Naive thymus-derived CD8-positive, alpha-beta T cell (primary cell): Measurements from ENCODE around the gene TOR3A. TPM values are rescaled to one million over a fixed set of nuclear protein-coding genes. Genes with fewer than 3 reads are reported as not detected.

Source experiments
- ATAC-seq, 2 donors: fragments of 150-1000 bp; cut with Tn5 transposase in 1 of 2; sonication (Bioruptor Pico), chemical (Tn5 transposase) in 1 of 2; 1 replicate in 1 of 2; 2 replicates in 1 of 2; pipeline ENCODE4 v1.10.0; 2021; ENCODE audit warnings: mild to moderate bottlenecking in 2 of 2, moderate library complexity in 2 of 2
- POLR2A ChIA-PET: fragments of 350-600 bp; sonication (Branson Sonifier 250); formaldehyde crosslinking; loops from one replicate; lab custom pipeline; 2021; ENCODE audit warnings: antibody characterized with exemption; lab: Charles Lee
- DNase-seq, 10 donors: peaks; one replicate each; pipeline versions ENCODE4 v3.0.0 to v3.0.0-alpha.2; 2020 to 2022
- H3K27ac Mint-ChIP-seq, 10 donors: one replicate each; pipeline ENCODE4 v1.8.0; 2020 to 2022; ENCODE audit warnings: mild to moderate bottlenecking in 10 of 10, mixed read lengths in 10 of 10, moderate library complexity in 4 of 10, inconsistent platforms in 1 of 10
- H3K27me3 Mint-ChIP-seq, 5 donors: one replicate each; pipeline ENCODE4 v1.8.0; 2021 to 2022; ENCODE audit warnings: mixed read lengths in 5 of 5
- H3K36me3 Mint-ChIP-seq, 3 donors: one replicate each; pipeline ENCODE4 v1.8.0; 2020 to 2022; ENCODE audit warnings: mixed read lengths in 3 of 3, mild to moderate bottlenecking in 2 of 3, inconsistent platforms in 1 of 3
- H3K4me1 Mint-ChIP-seq, 4 donors: one replicate each; pipeline ENCODE4 v1.8.0; 2021 to 2022; ENCODE audit warnings: mixed read lengths in 4 of 4
- H3K4me3 Mint-ChIP-seq, 10 donors: one replicate each; pipeline ENCODE4 v1.8.0; 2020 to 2022; ENCODE audit warnings: mild to moderate bottlenecking in 10 of 10, mixed read lengths in 10 of 10, moderate library complexity in 6 of 10, inconsistent platforms in 1 of 10
- H3K9me3 Mint-ChIP-seq, 9 donors: one replicate each; pipeline ENCODE4 v1.8.0; 2020 to 2022; ENCODE audit warnings: mixed read lengths in 9 of 9, mild to moderate bottlenecking in 3 of 9, inconsistent platforms in 1 of 9, moderate library complexity in 1 of 9
- polyA plus RNA-seq, 3 donors: library from polyadenylated mRNA; unstranded; fragments of 300-500 nt; fragmentation: Illumina TruSeq; gene quantifications; one replicate each; pipeline ENCODE4 v1.2.3, GENCODE V29; 2021
- total RNA-seq, 8 experiments: library from RNA in 2 of 8; stranded (reverse) in 2 of 8; gene quantifications; one replicate each; pipeline ENCODE4 v1.2.3 and lab custom pipeline; 2021 to 2026

The TOR3A gene
- total and polyA plus RNA-seq, 5 experiments from 2014 or later, result 21.5 to 40.5 (median 27.6) TPM

- Mint-ChIP-seq H3K27ac (peak overlapping the region in 1 of 10 donors; percentile 8), H3K4me3 (no peak overlapping the region), H3K27me3 (no peaks in the 10 kb centered on the region), H3K4me1 (peaks cover 6 to 10% (median 8%) of the 10 kb centered on the region in 4 donors), H3K36me3 (peaks cover 0 to 40% (median 8%) of the 10 kb centered on the region in 3 donors), H3K9me3 (no peaks in the 10 kb centered on the region)
- DNase-seq, result no peak
- no peak for ATAC-seq
- POLR2A ChIA-PET, result no interaction called here
Observed at GRCh38 chr1:179047636-179047997, 34.3 kb upstream of the TOR3A start.

- POLR2A ChIA-PET, result no interaction called here
- Mint-ChIP-seq H3K27me3 (no peaks in the 10 kb centered on the region), H3K9me3 (no peaks in the 10 kb centered on the region), H3K4me3 (no peak overlapping the region), H3K4me1 (peaks cover 6 to 8% (median 7%) of the 10 kb centered on the region in 4 donors), H3K36me3 (peaks cover 0 to 42% (median 8%) of the 10 kb centered on the region in 3 donors), H3K27ac (peak overlapping the region in 3 of 10 donors; percentile 8 to 49 (median 18))
- no peak for DNase-seq
- ATAC-seq, result no peak
Observed at GRCh38 chr1:179048339-179049124, 33.3 kb upstream of the TOR3A start.

GRCh38 chr1:179052776-179053175 lies 29.1 kb upstream of the TOR3A start:
- no peaks in the 10 kb centered on the region for H3K4me1 Mint-ChIP-seq
- H3K4me3 Mint-ChIP-seq, result no peak overlapping the region
- DNase-seq (no peak), ATAC-seq (no peak)
- peaks cover 0 to 14% (median 0%) of the 10 kb centered on the region in 9 donors for H3K9me3 Mint-ChIP-seq
- POLR2A ChIA-PET, result no interaction called here
- H3K27me3 Mint-ChIP-seq, result no peaks in the 10 kb centered on the region
- peaks cover 24 to 53% (median 29%) of the 10 kb centered on the region in 3 donors for H3K36me3 Mint-ChIP-seq
- H3K27ac Mint-ChIP-seq, result no peak overlapping the region

- Mint-ChIP-seq H3K4me3 (no peak overlapping the region), H3K9me3 (peaks cover 0 to 14% (median 0%) of the 10 kb centered on the region in 9 donors), H3K27me3 (no peaks in the 10 kb centered on the region), H3K27ac (no peak overlapping the region), H3K36me3 (peaks cover 24 to 50% (median 34%) of the 10 kb centered on the region in 3 donors), H3K4me1 (no peaks in the 10 kb centered on the region)
- POLR2A ChIA-PET, result no interaction called here
- ATAC-seq (no peak), DNase-seq (no peak)
Observed at GRCh38 chr1:179053486-179053885, 28.4 kb upstream of the TOR3A start.

- DNase-seq, result no peak
- no peak overlapping the region for H3K4me3 Mint-ChIP-seq
- POLR2A ChIA-PET, result no interaction called here
- no peak overlapping the region for H3K27ac Mint-ChIP-seq
- H3K27me3 Mint-ChIP-seq, result no peaks in the 10 kb centered on the region
- H3K9me3 Mint-ChIP-seq, result peaks cover 0 to 14% (median 0%) of the 10 kb centered on the region in 9 donors
- H3K4me1 Mint-ChIP-seq, result no peaks in the 10 kb centered on the region
- ATAC-seq, result no peak
- peaks cover 24 to 49% (median 36%) of the 10 kb centered on the region in 3 donors for H3K36me3 Mint-ChIP-seq
Observed at GRCh38 chr1:179055937-179056336, 25.9 kb upstream of the TOR3A start.

- Mint-ChIP-seq H3K4me3 (no peak overlapping the region), H3K4me1 (peaks cover 0 to 4% (median 0%) of the 10 kb centered on the region in 4 donors), H3K27ac (peak overlapping the region in 5 of 10 donors; percentile 1 to 35 (median 26)), H3K36me3 (peaks cover 24 to 68% (median 36%) of the 10 kb centered on the region in 3 donors), H3K27me3 (no peaks in the 10 kb centered on the region), H3K9me3 (peaks cover 0 to 14% (median 0%) of the 10 kb centered on the region in 9 donors)
- POLR2A ChIA-PET, result no interaction called here
- DNase-seq, result no peak
- no peak for ATAC-seq
Observed at GRCh38 chr1:179058487-179059483, 23.1 kb upstream of the TOR3A start.

GRCh38 chr1:179061360-179062282 lies 20.2 kb upstream of the TOR3A start:
- Mint-ChIP-seq H3K36me3 (peaks cover 8 to 72% (median 18%) of the 10 kb centered on the region in 3 donors), H3K9me3 (peaks cover 0 to 3% (median 0%) of the 10 kb centered on the region in 9 donors), H3K4me1 (peaks cover 0 to 4% (median 0%) of the 10 kb centered on the region in 4 donors), H3K4me3 (no peak overlapping the region), H3K27ac (peak overlapping the region in 1 of 10 donors; percentile 17), H3K27me3 (no peaks in the 10 kb centered on the region)
- ATAC-seq (no peak), DNase-seq (no peak)
- POLR2A ChIA-PET, result no interaction called here

GRCh38 chr1:179066471-179066870 lies 15.4 kb upstream of the TOR3A start:
- Mint-ChIP-seq H3K27ac (no peak overlapping the region), H3K27me3 (no peaks in the 10 kb centered on the region), H3K36me3 (peaks cover 5 to 62% (median 14%) of the 10 kb centered on the region in 3 donors), H3K4me1 (peaks cover 0 to 4% (median 0%) of the 10 kb centered on the region in 4 donors), H3K9me3 (no peaks in the 10 kb centered on the region), H3K4me3 (no peak overlapping the region)
- no peak for DNase-seq
- POLR2A ChIA-PET, result no interaction called here
- no peak for ATAC-seq

GRCh38 chr1:179077396-179077795 lies 4.5 kb upstream of the TOR3A start:
- H3K4me1 Mint-ChIP-seq, result peaks cover 11 to 18% (median 16%) of the 10 kb centered on the region in 4 donors
- no peak overlapping the region for H3K27ac Mint-ChIP-seq
- POLR2A ChIA-PET, result interaction anchor here (0.6 to 0.7 kb wide), 2 partner anchors 11 to 201 kb away, joined by 4 to 5 read pairs; no protein-coding TSS in a partner anchor
- H3K27me3 Mint-ChIP-seq, result no peaks in the 10 kb centered on the region
- H3K4me3 Mint-ChIP-seq, result no peak overlapping the region
- no peak for ATAC-seq
- H3K9me3 Mint-ChIP-seq, result no peaks in the 10 kb centered on the region
- H3K36me3 Mint-ChIP-seq, result peaks cover 0 to 20% (median 2%) of the 10 kb centered on the region in 3 donors
- no peak for DNase-seq

GRCh38 chr1:179079113-179079761 lies 2.6 kb upstream of the TOR3A start:
- H3K36me3 Mint-ChIP-seq, result peaks cover 0 to 3% (median 0%) of the 10 kb centered on the region in 3 donors
- ATAC-seq (peak; percentile 20 to 34), DNase-seq (peak in 9 of 10 donors; percentile 26 to 69 (median 55))
- H3K4me3 Mint-ChIP-seq, result peak overlapping the region in 5 of 10 donors; percentile 8 to 55 (median 54)
- H3K27me3 Mint-ChIP-seq, result no peaks in the 10 kb centered on the region
- peak overlapping the region in 6 of 10 donors; percentile 16 to 72 (median 52) for H3K27ac Mint-ChIP-seq
- H3K4me1 Mint-ChIP-seq, result peaks cover 15 to 31% (median 28%) of the 10 kb centered on the region in 4 donors
- POLR2A ChIA-PET, result no interaction called here
- no peaks in the 10 kb centered on the region for H3K9me3 Mint-ChIP-seq
